Measurements from ENCODE around the gene MACROD2.

Gene MACROD2

GRCh38 chr20:14782731-14783130 lies 787.4 kb downstream of the MACROD2 start:
- in situ Hi-C loops (cut with HindIII; ENCODE audit: low sequenced_read_pairs) = no loop called here
- DNase-seq (ENCODE audit: low read depth) = no peak
- TF ChIP-seq CTCF (IDR thresholded peaks at IDR 0.05; ENCODE audit: low read depth, low read length, missing control alignments) = no peak
- H3K4me3 ChIP-seq (ENCODE audit: low read depth, low read length) = no peak overlapping the region

- in situ Hi-C loops (cut with HindIII; ENCODE audit: low sequenced_read_pairs) = no loop called here
- H3K4me3 ChIP-seq (ENCODE audit: low read depth, low read length) = no peak overlapping the region
- no peak for DNase-seq (ENCODE audit: low read depth)
- no peak for TF ChIP-seq CTCF (IDR thresholded peaks at IDR 0.05; ENCODE audit: low read depth, low read length, missing control alignments)
Measured at GRCh38 chr20:14783766-14784165, 788.5 kb downstream of the MACROD2 start.

DNA sequence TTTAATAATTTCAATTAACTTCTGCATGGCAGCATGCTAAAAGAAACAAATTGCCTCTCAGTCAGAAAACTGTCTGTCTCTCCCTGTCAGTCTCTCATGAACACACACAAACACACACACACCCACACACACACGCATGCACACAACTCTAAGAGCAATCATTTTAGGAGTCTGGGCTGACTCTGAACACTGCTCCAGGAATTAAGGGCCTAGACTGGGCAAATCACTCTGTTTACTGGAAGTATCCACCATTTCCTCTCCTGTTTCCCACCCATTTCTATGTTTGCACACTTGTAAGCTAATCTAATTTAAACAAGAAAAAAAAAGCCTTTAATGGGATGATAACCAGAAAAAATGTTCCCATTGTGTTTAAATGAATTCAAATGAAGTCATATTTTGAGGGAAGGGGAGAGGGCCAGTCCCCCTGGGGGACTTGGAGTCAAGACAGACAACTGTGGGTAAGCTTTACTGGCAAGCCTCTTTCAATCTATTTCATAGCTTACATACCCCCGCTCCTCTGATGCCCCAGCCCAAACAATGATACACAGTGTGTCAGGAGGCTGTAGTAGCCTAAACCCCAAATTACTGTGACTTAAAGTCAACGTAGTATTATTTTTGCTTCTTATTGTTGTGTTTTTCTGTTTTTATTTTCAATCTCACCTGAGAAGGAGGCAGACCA lies 789.9 kb downstream of the MACROD2 start:
- no peak for TF ChIP-seq CTCF (IDR thresholded peaks at IDR 0.05; ENCODE audit: low read depth, low read length, missing control alignments)
- H3K4me3 ChIP-seq (ENCODE audit: low read depth, low read length) = no peak overlapping the region
- in situ Hi-C loops (cut with HindIII; ENCODE audit: low sequenced_read_pairs) = no loop called here
- no peak for DNase-seq (ENCODE audit: low read depth)

- no peak for TF ChIP-seq CTCF (IDR thresholded peaks at IDR 0.05; ENCODE audit: low read depth, low read length, missing control alignments)
- H3K4me3 ChIP-seq (ENCODE audit: low read depth, low read length) = no peak overlapping the region
- in situ Hi-C loops (cut with HindIII; ENCODE audit: low sequenced_read_pairs) = no loop called here
- no peak for DNase-seq (ENCODE audit: low read depth)
Measured at GRCh38 chr20:14790190-14790589, 794.9 kb downstream of the MACROD2 start.

DNA sequence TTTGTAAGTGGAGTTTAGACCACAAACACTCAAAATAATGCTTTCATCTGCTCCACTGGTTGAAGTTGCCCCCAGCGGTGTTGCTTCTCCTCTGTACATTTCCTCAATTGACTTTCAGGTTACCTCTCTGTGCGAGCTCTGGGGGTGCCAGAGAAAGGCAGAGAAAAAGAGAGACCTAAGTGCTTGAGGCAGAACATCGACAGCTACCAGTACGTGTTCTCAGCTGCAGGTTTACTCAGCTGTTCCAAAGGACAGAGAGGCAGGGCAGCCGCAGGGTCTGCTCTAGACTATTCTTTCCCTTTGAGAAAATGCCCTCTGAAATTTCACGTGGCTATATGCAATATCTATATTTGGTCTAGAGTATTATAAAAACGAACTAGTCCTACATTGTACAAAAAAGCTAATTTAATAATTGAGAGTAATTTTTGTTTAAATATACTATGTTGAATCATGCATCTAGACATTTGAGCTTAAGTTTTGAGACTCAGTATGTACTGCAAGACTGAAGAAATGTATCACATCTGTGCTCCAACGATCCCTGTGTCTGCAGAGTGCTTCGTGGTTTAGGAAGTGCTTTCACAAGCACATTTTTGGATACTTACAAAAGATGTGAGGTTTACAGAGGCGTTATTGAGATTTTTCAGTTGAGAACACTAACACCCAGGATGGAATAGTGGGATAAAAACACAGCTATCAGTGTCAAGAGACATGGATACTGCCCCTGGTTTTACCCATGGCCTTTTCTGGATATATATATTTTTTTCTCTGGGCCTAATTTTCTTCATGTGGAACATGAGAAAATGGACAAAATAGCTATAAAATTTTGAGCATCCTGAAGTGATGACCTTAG lies 795.7 kb downstream of the MACROD2 start:
- peak; percentile 37 for DNase-seq (ENCODE audit: low read depth)
- TF ChIP-seq CTCF (IDR thresholded peaks at IDR 0.05; ENCODE audit: low read depth, low read length, missing control alignments) = no peak
- in situ Hi-C loops (cut with HindIII; ENCODE audit: low sequenced_read_pairs) = no loop called here
- no peak overlapping the region for H3K4me3 ChIP-seq (ENCODE audit: low read depth, low read length)

- TF ChIP-seq CTCF (IDR thresholded peaks at IDR 0.05; ENCODE audit: low read depth, low read length, missing control alignments) = no peak
- DNase-seq (ENCODE audit: low read depth) = no peak
- no peak overlapping the region for H3K4me3 ChIP-seq (ENCODE audit: low read depth, low read length)
- in situ Hi-C loops (cut with HindIII; ENCODE audit: low sequenced_read_pairs) = no loop called here
Measured at GRCh38 chr20:14792915-14793314, 797.6 kb downstream of the MACROD2 start.

Measured in astrocyte of the cerebellum (primary cell).